Measurements from ENCODE around the gene CHP2. TPM values are rescaled to one million over a fixed set of nuclear protein-coding genes. Genes with fewer than 3 reads are reported as not detected.
A peak's percentile ranks its signal among the peaks of the same experiment; 100 is the strongest.
"Not testable (repeated sequence)": the region's sequence is repeated elsewhere in the genome, so short reads cannot be mapped to it uniquely, and the experiment has no call there.

The CHP2 gene
- total and polyA plus RNA-seq, 2 of the 13 experiments (the other 11 are each of a cell fraction or from before 2014, with no cell fraction given): not detected

GRCh38 chr16:23722613-23723240, 32.1 kb upstream of the CHP2 start (continued):
- TF ChIP-seq EP300 (IDR thresholded peaks at IDR 0.05; ENCODE audit: low read depth in 2 of 2, low read length in 2 of 2) (peak in 1 of 2 experiments; percentile 57; a peak in 1 of 4 replicates), HNF4G (IDR thresholded peaks at IDR 0.05; ENCODE audit: borderline replicate concordance, low read depth, low read length) (peak; percentile 46; the same call in 1 of the 2 replicates), HNF4G (CRISPR knock-in tag; IDR thresholded peaks at IDR 0.05; ENCODE audit: borderline replicate concordance, low read depth) (0 out of 2 replicates have a peak, but pooled peaks have one; percentile 27), ZNF430 (CRISPR knock-in tag; IDR thresholded peaks at IDR 0.05) (0 out of 2 replicates have a peak, but pooled peaks have one; percentile 60), SOX5 (CRISPR knock-in tag; IDR thresholded peaks at IDR 0.05; ENCODE audit: borderline replicate concordance) (peak; percentile 63), FOXA3 (CRISPR knock-in tag; IDR thresholded peaks at IDR 0.05) (peak; percentile 63), ZNF879 (CRISPR knock-in tag; IDR thresholded peaks at IDR 0.05) (0 out of 2 replicates have a peak, but pooled peaks have one; percentile 43), ZMYM3 (CRISPR knock-in tag; IDR thresholded peaks at IDR 0.05) (0 out of 2 replicates have a peak, but pooled peaks have one; percentile 36), ZEB1 (IDR thresholded peaks at IDR 0.05; ENCODE audit: insufficient replicate concordance, low read depth) (peak; percentile 33), THAP11 (CRISPR knock-in tag; IDR thresholded peaks at IDR 0.05) (0 out of 2 replicates have a peak, but pooled peaks have one; percentile 14), GATAD2A (CRISPR knock-in tag; IDR thresholded peaks at IDR 0.05) (peak; percentile 50; the same call in 1 of the 2 replicates), NCOA2 (CRISPR knock-in tag; IDR thresholded peaks at IDR 0.05) (peak; percentile 60; the same call in 1 of the 2 replicates), ZNF710 (CRISPR knock-in tag; IDR thresholded peaks at IDR 0.05; ENCODE audit: borderline replicate concordance) (0 out of 2 replicates have a peak, but pooled peaks have one; percentile 42), NR2F1 (CRISPR knock-in tag; IDR thresholded peaks at IDR 0.05) (peak; percentile 43 to 82; a peak in 3 of 4 replicates), PITX1 (CRISPR knock-in tag; IDR thresholded peaks at IDR 0.05) (0 out of 2 replicates have a peak, but pooled peaks have one; percentile 40), ISL2 (CRISPR knock-in tag; IDR thresholded peaks at IDR 0.05) (0 out of 2 replicates have a peak, but pooled peaks have one; percentile 24), ZNF280D (CRISPR knock-in tag; IDR thresholded peaks at IDR 0.05) (0 out of 2 replicates have a peak, but pooled peaks have one; percentile 66), SAP130 (CRISPR knock-in tag; IDR thresholded peaks at IDR 0.05; ENCODE audit: low read depth) (peak; percentile 35; the same call in 1 of the 2 replicates)
- TF ChIP-seq EP300 (CRISPR knock-in tag; IDR thresholded peaks at IDR 0.05; ENCODE audit: borderline replicate concordance): not testable (repeated sequence)

Measured in HepG2 (cell line).